ENCODE data around the gene HOXB1. TPM values are rescaled to one million over a fixed set of nuclear protein-coding genes. Genes with fewer than 3 reads are reported as not detected.

HOXB1 gene
- total RNA-seq, 1 experiment from 2014 or later: not detected

DNA sequence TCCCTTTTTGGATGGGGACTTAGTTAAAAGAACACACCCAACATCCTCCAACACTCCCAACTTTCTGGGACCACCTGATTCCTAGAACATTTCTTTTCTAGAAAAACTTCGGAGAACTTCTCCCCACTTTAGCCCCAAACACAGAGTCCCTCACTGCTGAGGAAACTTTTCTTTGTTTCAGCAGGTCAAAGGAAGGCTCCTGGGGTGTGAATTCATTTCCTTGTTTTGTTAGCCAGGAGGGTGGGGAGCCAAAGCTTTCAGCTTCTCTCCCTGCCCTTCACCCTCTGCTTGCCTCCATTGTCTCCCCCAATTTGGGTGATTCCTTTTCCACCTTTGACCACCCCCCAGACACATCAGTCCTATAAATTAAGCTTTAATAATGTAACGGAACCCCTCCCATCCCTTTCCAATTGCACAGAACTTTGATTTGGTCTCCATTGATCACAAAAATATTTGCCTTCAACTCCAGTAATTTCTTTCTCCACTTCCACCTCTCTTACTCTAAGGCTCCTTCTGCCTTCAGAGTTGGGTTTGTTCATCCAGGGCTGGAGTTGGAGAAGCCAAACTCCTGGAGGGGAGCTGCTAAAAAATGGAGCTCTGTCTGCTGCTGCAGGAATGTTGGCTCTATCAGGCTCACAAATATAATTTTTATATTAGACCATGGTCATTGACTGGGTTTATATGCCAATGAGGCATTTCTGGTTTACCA lies 37.0 kb upstream of the HOXB1 start:
- DNase-seq (ENCODE audit: low spot score): no peak

DNA sequence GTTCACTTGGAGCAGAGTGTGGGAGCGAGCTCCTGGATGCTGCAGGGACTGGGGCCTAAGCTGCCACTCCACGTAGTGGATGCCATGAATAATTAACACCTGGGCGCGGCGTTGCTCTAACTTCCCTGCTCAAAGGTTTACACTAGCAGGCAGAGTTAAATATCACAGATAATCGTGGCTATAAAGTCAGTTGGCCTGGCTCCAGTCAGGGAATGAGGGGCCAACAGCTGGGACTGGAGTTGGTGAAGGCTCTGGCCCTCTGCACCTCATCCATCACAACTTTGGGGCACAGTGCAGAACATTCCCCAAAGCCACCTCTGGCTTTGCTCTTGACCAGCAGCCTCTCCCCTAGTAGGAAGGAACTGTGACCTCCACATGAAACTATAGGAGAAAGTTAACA lies 36.4 kb upstream of the HOXB1 start:
- no peak for DNase-seq (ENCODE audit: low spot score)

DNA sequence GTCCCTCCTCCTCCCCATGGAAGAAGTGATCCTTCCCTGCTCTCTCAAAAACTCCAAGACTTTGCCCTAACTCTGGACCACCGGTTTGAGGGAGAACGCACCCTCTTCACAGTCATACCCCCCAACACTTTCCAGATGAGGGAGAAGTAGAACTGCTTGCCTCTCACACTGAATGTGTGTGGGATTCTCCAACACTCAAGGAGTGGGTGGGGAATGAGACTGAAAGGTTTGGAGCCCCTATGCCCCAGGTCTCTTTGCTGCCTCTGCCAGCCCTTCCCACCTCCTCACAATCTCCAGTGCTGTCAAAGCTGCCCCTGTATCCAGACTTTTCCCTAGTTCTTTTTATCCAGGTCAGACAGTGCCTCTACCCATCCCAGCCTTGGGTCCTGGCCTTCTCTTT lies 35.9 kb upstream of the HOXB1 start:
- DNase-seq (ENCODE audit: low spot score): no peak

DNA sequence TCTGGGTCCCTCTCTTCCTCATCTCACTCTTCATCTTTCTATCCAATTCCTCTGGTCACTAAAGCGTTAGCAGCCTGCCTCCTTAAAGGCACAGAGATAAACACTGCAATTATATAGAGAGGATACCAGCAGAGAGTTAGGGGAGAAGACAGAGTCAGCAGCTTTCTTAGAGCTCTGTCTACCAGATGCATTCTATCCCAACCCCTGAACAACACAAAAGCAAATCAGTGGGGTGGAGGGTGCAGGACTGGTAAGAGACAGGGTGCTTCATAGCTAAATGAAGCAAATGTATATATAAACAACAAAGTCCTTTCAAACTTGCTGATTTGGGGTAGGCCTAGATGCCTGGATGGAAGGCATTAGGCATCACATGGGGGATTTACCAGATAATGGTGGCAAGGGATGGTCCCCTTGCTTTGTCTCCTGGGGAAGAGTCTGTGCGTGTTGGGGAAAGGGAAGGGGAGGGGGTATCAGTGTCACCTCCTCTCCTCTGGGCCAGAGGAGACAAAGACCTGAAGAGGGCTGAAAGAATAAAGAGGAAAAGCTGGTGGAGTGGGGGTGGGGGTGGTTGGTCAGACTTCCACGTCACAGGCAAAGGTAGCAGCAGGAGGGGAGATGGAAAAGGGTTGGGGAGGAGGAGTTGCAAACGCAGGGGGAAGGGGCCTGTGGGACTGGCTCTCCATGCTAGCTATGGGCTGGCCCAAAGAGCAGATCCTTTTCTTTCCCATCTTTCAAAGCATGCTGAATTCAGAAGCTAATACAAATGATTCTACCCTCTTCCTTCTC lies 35.3 kb upstream of the HOXB1 start:
- no peak for DNase-seq (ENCODE audit: low spot score)

DNA sequence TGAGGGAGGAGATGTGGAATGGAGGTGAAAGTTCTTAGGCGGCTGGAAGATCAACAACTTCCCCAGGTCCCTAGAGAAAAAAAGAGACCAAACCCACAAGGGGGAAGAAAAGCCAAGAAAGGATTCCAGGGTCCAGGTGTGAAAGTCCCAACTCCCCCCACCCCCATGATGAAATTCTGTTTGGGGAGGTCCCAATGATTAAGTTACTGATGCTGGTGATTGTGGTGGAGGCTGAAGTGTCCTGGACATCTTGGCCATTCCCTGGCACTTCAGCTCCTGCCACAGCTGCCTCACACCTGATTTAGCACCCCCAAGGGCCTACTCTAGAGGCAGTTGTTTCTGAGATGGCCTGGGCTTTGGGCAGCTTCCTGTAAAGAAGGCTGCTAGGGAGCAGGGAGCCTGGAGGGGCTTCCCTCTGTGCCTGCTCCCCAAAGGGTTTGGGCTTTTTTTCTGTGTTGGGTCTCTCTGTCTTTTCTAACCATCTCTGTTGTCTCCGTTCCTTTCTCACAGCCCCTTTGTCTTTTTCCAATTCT lies 34.3 kb upstream of the HOXB1 start:
- DNase-seq (ENCODE audit: low spot score): no peak

DNA sequence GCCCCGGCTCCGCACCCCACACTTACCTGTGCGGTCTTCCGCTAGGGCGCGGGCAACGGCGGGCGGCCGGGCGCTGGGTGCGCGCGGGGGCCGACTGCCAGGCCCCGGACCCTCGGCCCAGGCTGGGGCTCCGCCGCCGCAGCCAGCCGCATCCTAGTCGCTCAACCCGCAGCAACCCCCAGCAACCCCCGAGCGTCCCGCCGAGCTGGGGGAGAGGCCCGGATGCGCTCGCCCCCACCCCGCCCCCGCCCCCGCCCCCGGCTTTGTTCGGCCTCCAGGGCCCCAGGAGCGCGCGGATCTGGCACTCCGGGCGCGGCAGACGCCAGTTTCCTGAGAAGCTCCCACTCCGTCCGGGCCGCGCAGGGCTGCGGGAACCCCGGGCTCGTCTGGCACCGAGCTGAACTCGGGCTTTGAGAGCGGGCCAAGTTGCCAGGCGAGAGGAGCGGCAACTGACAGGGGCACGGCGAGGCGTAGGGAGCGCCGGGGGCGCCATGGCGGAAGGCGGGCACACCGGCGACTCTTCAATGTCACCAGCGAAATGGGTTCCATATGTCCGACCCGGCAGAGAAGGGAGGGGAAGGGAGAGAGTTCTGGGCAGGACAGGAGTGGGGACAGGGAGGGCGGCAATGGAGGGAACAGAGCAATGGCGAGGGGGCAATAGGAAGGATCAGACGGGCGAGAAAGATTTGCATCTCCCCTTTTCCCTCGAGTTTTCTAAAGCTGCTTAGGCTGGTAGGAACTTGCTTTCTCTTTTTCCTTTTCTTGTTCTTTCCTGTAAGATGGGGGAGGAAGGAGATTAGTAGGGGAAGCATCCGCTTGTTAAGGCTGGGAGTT lies 33.6 kb upstream of the HOXB1 start:
- no peak for DNase-seq (ENCODE audit: low spot score)

DNA sequence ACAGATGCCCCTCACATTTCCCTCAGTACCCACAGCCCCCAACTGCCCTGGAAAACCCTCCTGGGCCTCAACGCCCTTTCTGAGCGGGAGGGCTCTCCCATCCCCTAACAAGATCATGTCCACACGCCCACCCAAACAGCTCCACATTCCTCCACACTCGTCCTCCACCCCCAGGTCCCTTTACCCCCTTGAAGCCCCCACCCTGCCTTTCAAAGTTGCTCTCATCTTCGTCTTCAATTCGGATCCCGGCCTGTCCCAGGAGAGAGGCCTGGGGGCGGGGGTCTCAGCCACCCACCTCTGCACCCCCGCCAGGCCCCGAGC lies 33.0 kb upstream of the HOXB1 start:
- no peak for DNase-seq (ENCODE audit: low spot score)

DNA sequence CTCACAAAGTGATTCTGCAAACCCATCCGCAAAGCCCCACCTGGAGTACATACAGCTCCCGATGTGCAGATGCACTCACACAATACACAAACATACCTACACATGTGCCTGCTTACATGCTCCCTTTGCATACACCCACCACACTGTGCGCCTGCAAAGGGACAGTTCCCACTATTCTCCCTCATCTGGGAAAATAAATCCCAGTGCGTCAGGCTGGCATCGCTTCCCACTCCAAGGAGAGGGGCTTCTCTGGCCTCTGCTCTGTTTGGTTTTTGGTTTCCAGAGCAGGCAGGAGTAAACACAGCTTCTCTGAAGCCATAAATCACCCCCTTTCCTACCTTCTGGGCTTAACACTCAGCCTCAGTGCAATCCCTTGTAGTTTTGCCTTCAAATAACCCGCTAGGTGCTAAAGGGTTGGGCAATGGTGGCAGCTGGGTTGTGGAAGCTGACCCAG lies 32.6 kb upstream of the HOXB1 start:
- no peak for DNase-seq (ENCODE audit: low spot score)

DNA sequence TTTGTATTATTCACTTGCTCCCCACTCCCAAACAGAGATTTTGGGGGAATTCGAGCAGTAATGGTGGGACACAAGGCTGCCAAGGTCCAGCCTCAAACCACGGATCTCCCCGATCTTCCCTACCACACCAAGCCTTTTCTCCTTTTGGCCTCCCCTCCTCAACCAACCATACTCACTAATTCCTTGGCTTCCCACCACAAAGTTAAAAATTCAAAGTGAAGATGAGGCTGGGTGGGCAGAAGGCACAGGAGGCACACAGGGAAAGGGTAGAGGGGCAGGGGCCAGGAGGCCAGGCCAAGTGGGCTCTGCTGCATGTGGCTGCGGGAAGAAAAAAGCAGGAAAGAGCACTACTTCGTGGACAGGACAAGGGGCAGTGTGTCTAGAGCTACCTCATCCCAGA lies 32.1 kb upstream of the HOXB1 start:
- DNase-seq (ENCODE audit: low spot score): no peak

DNA sequence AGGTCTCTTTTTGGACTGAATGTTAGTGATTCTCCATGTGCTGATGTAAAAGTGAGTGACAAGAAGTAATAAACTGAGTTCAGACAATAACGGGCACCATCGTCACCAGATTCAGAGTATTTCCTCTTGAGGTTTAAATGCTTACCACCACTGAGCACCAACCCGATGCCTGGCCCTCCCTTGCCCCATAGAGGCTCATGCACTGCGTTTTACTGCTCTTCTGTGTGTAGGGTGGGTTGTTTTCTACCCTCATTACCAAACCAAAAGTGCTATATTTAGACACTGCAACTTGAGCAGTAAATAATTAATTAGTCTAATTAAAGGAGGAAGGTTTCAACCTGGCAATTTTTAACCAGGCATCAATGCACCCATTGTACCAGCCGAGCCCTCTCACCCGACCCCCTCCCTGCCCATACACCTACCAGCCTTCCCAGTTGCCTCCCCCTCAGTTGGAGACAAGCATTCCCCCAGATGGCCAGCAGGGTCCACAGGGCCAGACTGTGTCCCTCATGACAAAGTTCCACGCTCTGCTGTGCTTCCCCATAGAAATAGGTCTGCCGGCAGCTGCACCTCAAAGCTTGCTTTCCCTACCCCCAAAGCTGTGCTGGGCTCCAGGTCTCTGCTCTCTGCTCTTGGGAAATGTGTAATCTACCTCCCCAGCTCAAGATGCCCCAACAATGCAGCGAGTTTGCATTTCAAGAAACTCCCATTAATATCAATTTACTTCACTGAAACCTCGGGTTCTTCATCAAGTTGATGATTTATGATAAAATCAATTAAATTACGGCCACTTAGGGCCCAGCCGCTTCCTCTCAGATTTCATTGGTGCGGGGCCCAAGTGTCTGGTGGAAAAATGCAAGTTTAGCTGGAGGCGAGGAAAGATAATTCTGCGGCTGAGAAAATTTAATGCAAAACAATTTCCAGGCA lies 31.3 kb upstream of the HOXB1 start:
- DNase-seq (ENCODE audit: low spot score): no peak

DNA sequence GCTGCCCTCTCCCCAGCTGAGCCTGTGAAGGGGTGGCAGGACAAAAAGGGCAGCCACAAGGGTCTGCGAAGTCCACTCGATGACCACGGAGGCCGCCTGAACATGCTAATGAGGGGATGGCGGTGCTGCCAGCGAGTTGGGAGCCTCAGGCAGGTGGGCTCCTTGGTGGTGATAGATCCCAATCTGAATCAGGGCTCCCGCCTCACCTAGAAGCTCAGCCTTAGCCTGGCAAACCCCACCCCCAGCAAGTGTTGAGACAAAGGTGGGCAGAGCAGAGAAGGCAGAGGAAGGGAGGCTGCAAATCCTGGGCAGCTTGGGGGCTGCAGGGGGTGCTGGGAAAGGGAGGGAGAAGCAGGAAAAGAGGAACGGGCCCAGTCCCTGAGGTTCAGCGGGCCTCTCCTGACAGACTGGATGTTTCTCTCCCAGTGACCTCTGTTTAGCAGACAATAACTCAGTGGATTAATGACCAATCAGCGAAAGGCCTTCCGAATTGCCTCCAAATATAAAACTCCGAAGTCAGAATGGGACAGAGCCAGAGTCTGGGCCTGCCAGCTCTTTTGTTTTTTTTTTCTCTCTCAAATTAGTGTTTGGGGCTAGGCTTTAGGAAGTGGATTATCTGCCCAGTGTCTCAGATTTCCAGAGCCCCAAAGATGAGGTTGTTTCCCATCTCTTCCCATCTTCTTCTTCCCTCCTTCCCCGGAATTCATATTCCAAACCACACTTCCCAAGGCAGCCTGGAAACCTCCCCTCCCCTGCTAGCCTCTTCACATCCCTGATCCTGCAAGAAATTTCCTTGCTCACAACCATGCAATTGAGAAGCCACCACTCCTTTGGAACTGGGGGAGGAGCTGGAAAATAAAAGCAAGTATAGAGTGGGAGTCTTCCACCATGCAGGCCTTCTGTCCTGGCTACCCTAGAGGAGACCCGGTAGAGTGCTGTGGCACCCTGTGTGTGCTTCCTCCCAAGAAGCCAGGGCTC lies 29.3 kb upstream of the HOXB1 start:
- DNase-seq (ENCODE audit: low spot score): no peak

DNA sequence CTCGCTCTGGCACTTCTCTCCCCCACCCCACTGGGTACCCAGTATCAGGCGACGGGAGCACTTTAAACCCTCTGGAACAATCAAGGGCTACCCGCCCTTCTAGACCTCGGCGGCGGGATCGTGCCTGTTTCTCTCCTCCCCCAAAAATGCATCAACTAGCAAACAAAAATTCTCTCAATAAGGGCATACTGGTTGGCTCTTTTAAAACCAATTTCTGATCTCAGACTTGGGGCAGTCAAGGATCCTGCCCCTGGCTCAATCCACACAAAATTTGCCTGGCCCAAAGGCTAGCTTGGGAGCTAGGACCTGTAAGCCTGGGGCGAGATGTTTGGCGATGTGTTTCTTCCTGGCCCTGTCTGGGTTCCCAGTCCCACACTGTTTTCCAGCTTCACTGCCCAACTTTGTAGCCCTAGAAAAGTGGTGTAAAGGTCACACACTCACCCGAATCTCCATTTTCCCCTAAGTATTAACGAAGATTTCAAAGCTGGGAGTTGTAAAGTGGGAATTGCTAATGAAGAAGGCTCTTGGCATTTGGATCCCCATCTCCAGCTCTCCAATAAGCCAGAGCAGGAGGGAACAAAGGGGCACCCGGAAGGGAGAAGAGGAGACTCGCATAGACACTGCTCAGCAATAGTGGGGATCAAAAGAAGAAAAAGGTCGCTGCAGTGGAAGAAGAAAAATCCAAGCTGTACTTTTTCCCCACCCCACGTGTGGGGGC lies 28.5 kb upstream of the HOXB1 start:
- DNase-seq (ENCODE audit: low spot score): no peak

DNA sequence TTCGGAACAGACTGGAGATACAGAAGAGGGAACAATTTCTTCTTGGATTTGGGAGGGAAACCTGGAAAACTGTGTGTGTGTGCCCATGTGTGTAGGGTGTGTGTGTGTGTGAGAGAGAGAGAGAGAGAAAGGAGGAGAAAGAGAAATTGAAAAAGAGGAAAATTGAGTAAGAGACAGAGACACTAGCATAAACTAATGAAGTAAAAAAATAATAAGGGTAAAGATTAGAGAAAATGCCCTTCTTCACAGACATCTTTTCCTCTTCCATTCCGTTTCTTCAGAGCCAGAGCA lies 28.0 kb upstream of the HOXB1 start:
- no peak for DNase-seq (ENCODE audit: low spot score)

DNA sequence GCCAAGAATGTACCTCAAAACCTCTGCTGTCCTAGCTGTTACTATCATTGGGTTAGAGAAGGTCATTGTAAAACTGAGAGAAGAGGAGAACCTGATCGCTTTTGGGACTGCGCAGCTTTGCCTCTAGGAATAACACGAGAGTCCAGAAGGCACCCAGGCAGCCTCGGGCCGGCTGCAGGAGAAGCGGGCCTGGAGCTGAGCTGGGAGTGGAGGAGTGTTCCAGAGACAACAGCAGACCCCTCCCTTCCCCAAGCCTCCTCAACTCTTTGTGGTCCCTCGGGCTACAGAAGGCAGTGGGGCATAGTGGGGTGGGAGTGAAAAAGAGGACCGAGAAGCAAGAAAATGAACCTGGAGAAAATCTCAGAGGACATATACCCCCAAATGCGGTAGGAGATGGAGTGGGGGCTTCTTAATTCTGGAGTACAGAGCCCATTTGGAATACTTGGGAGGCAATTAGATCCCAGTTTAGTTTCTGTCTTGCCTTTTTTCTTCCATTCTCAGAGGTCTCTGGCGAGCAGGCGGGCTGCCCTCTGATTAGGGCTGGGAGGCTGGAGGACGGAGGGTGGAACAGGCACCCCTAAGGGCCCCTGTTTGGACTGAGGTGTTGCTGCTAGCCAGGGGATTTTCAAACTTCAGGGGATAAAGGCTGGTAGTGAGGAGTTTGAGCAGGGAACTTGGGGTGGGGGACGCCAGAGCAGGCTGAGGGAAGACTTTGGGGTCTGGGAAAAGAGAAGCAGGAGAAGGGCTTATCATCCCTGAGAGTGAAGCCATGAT lies 27.4 kb upstream of the HOXB1 start:
- DNase-seq (ENCODE audit: low spot score): no peak

DNA sequence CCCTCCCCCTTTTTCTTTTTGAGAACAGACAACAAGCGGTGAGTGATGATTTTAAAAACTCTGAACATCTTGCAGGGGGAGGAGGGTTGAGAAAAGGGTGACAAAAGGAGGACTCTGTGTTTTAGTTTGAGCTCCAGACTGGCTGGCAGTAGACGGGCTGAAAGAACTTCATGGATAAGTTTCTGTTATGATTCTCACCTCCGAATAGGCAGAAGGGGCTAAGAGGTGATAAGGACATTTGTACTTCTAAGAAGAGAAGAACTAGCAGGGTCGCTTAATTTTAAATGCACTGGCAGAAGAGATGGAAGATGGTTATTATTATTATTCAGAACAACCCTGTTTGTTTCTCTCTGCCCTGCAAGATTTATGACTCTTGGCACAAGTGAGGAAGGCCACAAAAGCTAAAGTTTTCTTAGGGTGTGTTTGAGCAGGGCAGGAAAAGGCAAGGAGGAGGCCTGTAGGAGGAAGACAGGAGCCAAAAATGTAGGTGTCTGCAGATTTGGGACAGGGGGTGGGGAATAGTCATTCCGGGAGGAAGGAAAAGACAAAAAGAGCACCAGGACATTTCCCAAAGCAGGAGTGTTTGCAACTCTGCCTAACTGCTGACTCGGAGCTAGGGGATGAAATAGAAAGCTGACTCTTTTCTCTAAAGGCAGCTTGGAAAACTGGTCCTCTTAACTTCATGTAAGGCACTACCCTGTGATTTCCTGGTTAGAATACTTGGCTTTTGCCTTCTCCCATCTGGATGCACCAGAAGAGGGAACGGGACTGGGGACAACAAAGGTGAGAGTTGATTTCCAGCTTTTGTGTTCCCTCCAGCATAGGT lies 26.0 kb upstream of the HOXB1 start:
- DNase-seq (ENCODE audit: low spot score): no peak

DNA sequence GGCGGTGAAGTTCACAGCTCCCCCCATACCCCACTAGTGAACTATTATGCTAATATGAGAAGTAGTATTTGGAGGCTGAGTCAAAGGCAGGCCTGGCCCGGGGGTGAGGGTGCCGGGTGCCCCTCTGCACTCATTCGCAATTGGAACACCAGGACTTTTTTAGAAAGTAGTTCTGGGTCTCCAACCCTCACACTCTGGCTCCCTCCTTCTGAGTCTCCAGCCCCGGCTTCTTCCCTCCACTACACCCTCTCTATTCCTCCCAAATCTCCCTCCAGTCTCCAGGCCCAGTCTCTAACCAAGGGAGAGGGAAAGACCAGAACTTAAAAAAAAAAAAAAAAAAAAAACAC lies 25.4 kb upstream of the HOXB1 start:
- no peak for DNase-seq (ENCODE audit: low spot score)

DNA sequence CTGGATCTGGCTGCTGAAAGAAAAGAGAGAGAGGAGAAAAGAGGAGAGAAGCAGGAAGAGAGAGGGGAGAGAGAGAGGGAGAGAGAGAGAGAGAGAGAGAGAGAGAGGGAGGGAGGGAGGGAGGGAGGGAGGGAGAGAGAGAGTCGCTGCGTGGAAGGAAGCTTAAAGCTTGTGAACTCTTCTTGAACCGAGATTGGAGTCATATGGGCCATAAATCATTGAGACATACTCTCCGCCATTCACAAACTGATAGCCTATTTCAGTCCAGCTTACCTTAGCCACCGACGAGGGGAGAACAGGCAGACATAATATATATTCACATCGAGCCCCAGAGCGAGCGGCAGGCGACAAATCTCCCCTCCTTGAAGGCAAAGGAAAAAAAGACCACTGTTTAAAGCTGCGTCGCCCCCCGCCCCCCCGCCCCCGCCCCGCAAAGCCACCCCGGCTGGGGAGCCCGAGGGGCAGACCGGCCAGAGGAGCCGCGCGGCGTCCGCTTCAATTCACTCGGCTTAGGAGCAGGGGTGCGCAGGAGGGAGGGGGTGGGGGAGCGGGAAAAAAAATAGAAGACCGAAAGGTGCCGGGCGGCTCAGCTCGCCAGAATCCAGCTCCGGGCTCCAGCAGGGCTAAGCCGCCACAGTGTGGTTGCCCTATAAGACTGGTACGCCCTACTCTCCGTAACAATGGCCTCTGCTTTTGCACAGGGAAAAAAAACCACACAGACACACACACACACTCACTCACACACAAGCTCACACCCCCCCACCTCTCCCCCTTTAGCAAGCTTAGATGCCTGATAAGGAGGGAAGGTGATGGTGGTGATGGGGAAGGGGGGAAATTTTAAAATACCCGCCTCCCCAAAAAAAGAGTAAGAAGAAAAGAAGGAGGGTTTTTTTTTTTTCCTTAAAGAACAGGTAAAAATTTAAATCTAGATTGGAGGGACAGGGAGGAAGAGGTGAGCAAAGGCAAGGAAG lies 24.7 kb upstream of the HOXB1 start:
- peak; percentile 95 for DNase-seq (ENCODE audit: low spot score)
